GM23338 (cell line): ENCODE results near the gene NDUFAF7.
A peak's percentile ranks its signal among the peaks of the same experiment; 100 is the strongest.
"Not testable (repeated sequence)": the region's sequence is repeated elsewhere in the genome, so short reads cannot be mapped to it uniquely, and the experiment has no call there.

ENCODE experiments used
- CREB1 ChIP-seq: fragments of 250-450 bp; sonication (Bioruptor Pico); IDR thresholded peaks from 2 replicates; pipeline ENCODE4 v1.5.0; 2020; ENCODE audit warnings: low read depth, mild to moderate bottlenecking, moderate library complexity
- CTCF ChIP-seq, 2 experiments: fragments of 200-600 bp in 1 of 2; sonication (generic) in 1 of 2; conservative IDR thresholded peaks; 2 replicates each; pipeline versions ENCODE4 v1.5.1 to v1.6.1; 2016 to 2017; ENCODE audit warnings: antibody characterized with exemption in 2 of 2, low read depth in 2 of 2, mild to moderate bottlenecking in 2 of 2, moderate library complexity in 1 of 2
- EZH2 ChIP-seq: fragments of 200-600 bp; sonication (generic); IDR thresholded peaks from one replicate; pipeline ENCODE4 v1.8.0; 2017; ENCODE audit warnings: antibody characterized with exemption, mild to moderate bottlenecking, low read depth; ENCODE audit not compliant: unreplicated experiment
- POLR2AphosphoS5 ChIP-seq: IDR thresholded peaks from 2 replicates; pipeline ENCODE4 v1.6.1; 2016; ENCODE audit warnings: antibody characterized with exemption, low read depth
- TF ChIP-seq, protein P1 (sequence below): IDR thresholded peaks from one replicate; pipeline ENCODE4 v1.6.1; 2018; ENCODE audit warnings: antibody characterized with exemption; ENCODE audit not compliant: unreplicated experiment

- not testable (repeated sequence) for TF ChIP-seq CTCF (conservative IDR thresholded peaks at IDR 0.05; ENCODE audit: low read depth in 2 of 2); EZH2
- TF ChIP-seq POLR2AphosphoS5 (peak; percentile 57), CREB1 (CRISPR knock-in tag) (peak; percentile 49; the same call in 1 of the 2 replicates)
- TF ChIP-seq, protein P1, sequence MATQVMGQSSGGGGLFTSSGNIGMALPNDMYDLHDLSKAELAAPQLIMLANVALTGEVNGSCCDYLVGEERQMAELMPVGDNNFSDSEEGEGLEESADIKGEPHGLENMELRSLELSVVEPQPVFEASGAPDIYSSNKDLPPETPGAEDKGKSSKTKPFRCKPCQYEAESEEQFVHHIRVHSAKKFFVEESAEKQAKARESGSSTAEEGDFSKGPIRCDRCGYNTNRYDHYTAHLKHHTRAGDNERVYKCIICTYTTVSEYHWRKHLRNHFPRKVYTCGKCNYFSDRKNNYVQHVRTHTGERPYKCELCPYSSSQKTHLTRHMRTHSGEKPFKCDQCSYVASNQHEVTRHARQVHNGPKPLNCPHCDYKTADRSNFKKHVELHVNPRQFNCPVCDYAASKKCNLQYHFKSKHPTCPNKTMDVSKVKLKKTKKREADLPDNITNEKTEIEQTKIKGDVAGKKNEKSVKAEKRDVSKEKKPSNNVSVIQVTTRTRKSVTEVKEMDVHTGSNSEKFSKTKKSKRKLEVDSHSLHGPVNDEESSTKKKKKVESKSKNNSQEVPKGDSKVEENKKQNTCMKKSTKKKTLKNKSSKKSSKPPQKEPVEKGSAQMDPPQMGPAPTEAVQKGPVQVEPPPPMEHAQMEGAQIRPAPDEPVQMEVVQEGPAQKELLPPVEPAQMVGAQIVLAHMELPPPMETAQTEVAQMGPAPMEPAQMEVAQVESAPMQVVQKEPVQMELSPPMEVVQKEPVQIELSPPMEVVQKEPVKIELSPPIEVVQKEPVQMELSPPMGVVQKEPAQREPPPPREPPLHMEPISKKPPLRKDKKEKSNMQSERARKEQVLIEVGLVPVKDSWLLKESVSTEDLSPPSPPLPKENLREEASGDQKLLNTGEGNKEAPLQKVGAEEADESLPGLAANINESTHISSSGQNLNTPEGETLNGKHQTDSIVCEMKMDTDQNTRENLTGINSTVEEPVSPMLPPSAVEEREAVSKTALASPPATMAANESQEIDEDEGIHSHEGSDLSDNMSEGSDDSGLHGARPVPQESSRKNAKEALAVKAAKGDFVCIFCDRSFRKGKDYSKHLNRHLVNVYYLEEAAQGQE = not testable (repeated sequence)
Observed at GRCh38 chr2:37205071-37205661, 26.3 kb upstream of the NDUFAF7 start.
